ENCODE measurements around the gene PTPRN2.

DNA sequence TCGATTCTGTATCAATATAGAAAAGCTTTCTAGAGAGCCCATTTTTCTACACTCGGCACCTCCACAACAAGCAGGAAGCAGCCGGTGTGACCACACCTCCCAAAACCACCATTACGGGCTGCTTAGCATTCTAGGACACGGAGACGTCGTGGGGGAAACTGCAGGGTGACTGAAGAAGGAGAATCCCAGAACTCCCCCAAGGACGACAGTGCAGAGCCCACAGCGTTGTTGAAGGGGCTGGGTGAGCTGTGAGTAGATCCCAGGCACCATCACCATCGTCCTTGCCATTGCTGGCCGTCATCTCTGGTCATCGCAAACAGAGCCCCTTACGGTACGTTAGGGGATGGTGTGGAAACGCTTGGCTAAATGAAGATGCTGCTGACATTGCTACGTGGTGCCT is 351.8 kb downstream of the PTPRN2 start:
- no peak for TF ChIP-seq HDGF (IDR thresholded peaks at IDR 0.05; ENCODE audit: borderline replicate concordance)
- TF ChIP-seq L3MBTL2 (conservative IDR thresholded peaks at IDR 0.05) = no peak
- no peak for TF ChIP-seq BHLHE40 (IDR thresholded peaks at IDR 0.05; ENCODE audit: borderline replicate concordance)
- TF ChIP-seq, protein P1, sequence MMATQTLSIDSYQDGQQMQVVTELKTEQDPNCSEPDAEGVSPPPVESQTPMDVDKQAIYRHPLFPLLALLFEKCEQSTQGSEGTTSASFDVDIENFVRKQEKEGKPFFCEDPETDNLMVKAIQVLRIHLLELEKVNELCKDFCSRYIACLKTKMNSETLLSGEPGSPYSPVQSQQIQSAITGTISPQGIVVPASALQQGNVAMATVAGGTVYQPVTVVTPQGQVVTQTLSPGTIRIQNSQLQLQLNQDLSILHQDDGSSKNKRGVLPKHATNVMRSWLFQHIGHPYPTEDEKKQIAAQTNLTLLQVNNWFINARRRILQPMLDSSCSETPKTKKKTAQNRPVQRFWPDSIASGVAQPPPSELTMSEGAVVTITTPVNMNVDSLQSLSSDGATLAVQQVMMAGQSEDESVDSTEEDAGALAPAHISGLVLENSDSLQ (IDR thresholded peaks at IDR 0.05) = no peak
- no peak for TF ChIP-seq FOXM1 (IDR thresholded peaks at IDR 0.05; ENCODE audit: borderline replicate concordance)
- TF ChIP-seq SP1 (IDR thresholded peaks at IDR 0.05) = no peak
- no peak for TF ChIP-seq NFRKB (IDR thresholded peaks at IDR 0.05)
- no peak for TF ChIP-seq TARDBP (IDR thresholded peaks at IDR 0.05)
- no peak for TF ChIP-seq ARNT (IDR thresholded peaks at IDR 0.05)
- no peak for TF ChIP-seq FOXK2 (IDR thresholded peaks at IDR 0.05)
- no peak for TF ChIP-seq LEF1 (IDR thresholded peaks at IDR 0.05; ENCODE audit: borderline replicate concordance)
- no peak for TF ChIP-seq ELF4 (IDR thresholded peaks at IDR 0.05)
